8988T (cell line): ENCODE data around the gene TCF12.

ENCODE experiments used
- DNase-seq: peaks from one replicate; pipeline ENCODE4 v3.0.0; 2011

Gene TCF12

GRCh38 chr15:57025264-57025926 is 107.0 kb downstream of the TCF12 start:
- no peak for DNase-seq

- DNase-seq = no peak
These were observed 107.7 kb downstream of the TCF12 start for GRCh38 chr15:57026016-57026592.

- DNase-seq = no peak
These were observed 109.2 kb downstream of the TCF12 start for GRCh38 chr15:57027596-57027995.

GRCh38 chr15:57028176-57028575 is 109.7 kb downstream of the TCF12 start:
- no peak for DNase-seq

GRCh38 chr15:57030011-57030410 is 111.6 kb downstream of the TCF12 start:
- DNase-seq = no peak

- DNase-seq = no peak
These were observed 112.6 kb downstream of the TCF12 start for GRCh38 chr15:57031082-57031481.

GRCh38 chr15:57031605-57032004 is 113.2 kb downstream of the TCF12 start:
- no peak for DNase-seq

- DNase-seq = no peak
These were observed 113.9 kb downstream of the TCF12 start for GRCh38 chr15:57032338-57032737.

GRCh38 chr15:57033715-57034439 is 115.4 kb downstream of the TCF12 start:
- no peak for DNase-seq

GRCh38 chr15:57034613-57035012 is 116.2 kb downstream of the TCF12 start:
- DNase-seq = no peak

- no peak for DNase-seq
These were observed 117.2 kb downstream of the TCF12 start for GRCh38 chr15:57035664-57036063.

GRCh38 chr15:57036352-57036751 is 117.9 kb downstream of the TCF12 start:
- no peak for DNase-seq

- no peak for DNase-seq
These were observed 119.1 kb downstream of the TCF12 start for GRCh38 chr15:57037548-57037947.

- no peak for DNase-seq
These were observed 119.6 kb downstream of the TCF12 start for GRCh38 chr15:57038040-57038439.

GRCh38 chr15:57038496-57038895 is 120.1 kb downstream of the TCF12 start:
- DNase-seq = no peak

GRCh38 chr15:57041416-57041815 is 123.0 kb downstream of the TCF12 start:
- no peak for DNase-seq

- DNase-seq = no peak
These were observed 125.7 kb downstream of the TCF12 start for GRCh38 chr15:57044072-57044702.

GRCh38 chr15:57044970-57045369 is 126.5 kb downstream of the TCF12 start:
- DNase-seq = no peak

GRCh38 chr15:57045741-57046382 is 127.4 kb downstream of the TCF12 start:
- DNase-seq = no peak

GRCh38 chr15:57048930-57049549 is 130.6 kb downstream of the TCF12 start:
- no peak for DNase-seq

- DNase-seq = no peak
These were observed 135.0 kb downstream of the TCF12 start for GRCh38 chr15:57053470-57053869.

GRCh38 chr15:57054204-57054750 is 135.8 kb downstream of the TCF12 start:
- DNase-seq = no peak

- DNase-seq = no peak
These were observed 137.9 kb downstream of the TCF12 start for GRCh38 chr15:57056357-57056756.
